Femur (tissue), 1 donor: ENCODE measurements around the gene PHC2.

Source experiments
- DNase-seq: peaks from one replicate; pipeline ENCODE4 v3.0.0-alpha.2; 2017

PHC2 gene

DNA sequence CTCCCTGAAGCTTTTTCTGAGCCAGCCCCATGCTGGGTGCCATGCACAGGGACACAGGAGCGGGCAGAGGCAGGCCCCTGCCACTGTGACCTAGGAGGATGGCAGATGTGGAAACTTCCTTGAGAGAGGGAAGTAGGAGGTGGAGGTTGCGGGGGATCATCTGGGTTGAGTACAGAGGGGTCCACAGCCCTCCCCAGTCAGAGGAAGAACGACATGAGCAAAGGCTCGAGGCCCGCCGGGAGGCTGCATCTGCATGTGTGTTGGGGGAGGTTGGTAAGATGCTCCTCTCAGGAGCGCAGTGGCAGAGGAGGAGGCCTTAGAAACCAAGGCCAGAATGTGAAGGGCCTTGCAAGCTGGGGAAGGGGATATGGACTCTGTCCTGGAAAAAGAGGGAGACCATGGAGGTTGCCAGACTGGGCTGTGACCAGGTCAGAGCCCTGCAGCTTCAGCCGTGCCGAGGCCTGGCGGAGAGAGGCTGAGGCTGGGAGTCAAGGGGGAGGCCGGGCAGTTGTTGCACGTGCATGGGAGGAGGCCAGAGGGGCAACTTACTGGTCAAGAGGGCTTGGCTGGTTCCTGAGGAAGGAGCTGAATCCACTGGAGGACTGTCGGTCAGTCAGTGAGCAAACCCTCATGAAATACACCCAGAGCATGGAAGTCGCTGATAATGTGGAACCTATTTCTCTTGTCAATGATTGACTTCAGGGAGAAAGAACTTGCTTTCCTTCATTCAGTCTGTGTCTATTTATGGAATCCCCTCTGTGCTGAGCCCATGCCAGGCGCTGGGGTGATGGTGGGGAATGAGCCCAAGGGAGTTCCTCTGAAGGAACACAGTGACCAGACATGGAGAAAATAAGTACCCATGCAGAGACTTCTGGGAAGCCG lies 141.7 kb downstream of the PHC2 start:
- no peak for DNase-seq

DNA sequence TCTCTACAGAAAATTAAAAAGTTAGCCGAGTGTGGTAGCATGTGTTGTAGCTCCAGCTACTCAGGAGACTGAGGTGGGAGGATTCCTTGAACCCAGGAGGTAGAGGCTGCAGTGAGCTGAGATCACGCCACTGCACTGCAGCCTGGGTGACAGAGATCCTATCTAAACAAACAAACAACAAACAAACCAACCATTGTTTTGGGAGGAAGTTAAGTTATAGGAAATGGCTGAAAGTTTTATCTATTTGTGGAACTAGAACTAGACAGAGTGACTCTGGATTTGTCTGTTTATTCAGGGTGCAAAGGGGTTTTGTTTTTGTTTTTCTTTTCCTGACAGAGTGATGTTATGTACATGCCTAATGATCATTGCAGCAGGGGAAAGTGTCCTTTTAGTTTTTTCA lies 143.6 kb downstream of the PHC2 start:
- no peak for DNase-seq

DNA sequence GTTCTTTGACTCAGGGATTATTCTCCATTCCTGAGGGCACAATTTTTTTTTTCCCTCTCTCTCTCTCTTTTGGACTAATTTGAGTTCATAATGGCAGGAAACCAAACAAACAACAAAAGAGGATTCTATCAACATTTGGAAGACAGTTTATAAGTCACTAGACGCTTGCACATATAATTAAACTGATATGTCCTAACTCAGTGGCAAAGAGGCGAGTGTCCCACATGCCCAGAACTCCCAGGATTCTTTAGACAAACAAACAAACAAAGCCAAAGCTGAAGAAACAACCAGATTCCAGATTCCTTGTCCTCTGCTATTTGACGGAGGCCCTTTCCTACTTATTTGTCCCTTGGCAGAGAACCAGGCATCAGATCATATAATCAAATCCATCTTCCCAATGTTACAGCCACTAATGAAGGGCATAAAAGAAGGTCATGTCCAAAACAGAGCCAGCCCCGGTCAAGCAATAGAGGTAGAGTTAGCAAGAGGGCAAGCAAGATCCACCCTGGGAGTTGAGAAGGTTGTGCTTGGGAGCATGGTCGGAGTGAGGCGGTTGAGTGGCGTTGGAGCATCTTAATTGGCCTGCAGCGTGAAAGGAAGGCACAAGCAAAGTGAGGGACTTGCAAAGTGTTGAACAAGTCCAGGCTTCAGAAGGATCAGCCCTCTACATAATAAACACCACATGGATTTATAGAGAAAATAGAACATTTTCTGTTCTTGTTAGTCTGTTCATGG lies 144.3 kb downstream of the PHC2 start:
- peak; percentile 8 for DNase-seq

GRCh38 chr1:33284049-33284448 lies 146.8 kb downstream of the PHC2 start:
- DNase-seq, result no peak

DNA sequence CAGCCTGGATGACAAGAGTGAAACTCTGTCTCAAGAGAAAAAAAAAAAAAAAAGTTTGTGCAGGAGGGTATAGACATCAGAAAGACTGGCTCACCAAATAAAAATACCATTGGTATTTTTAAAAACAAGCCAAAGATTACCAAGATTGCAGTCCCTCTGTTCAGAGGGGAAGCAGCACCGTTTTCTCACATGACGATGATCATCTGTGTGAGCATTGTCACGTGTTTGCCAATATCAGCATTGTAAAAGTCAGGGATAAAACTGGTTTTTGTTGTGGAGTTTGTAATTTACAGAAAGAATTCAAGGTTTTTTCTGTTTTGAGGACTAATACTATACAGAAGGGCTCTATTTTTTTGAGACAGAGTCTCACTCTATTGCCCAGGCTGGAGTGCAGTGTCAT lies 148.1 kb downstream of the PHC2 start:
- DNase-seq, result no peak

GRCh38 chr1:33281554-33282303 lies 149.2 kb downstream of the PHC2 start:
- no peak for DNase-seq

DNA sequence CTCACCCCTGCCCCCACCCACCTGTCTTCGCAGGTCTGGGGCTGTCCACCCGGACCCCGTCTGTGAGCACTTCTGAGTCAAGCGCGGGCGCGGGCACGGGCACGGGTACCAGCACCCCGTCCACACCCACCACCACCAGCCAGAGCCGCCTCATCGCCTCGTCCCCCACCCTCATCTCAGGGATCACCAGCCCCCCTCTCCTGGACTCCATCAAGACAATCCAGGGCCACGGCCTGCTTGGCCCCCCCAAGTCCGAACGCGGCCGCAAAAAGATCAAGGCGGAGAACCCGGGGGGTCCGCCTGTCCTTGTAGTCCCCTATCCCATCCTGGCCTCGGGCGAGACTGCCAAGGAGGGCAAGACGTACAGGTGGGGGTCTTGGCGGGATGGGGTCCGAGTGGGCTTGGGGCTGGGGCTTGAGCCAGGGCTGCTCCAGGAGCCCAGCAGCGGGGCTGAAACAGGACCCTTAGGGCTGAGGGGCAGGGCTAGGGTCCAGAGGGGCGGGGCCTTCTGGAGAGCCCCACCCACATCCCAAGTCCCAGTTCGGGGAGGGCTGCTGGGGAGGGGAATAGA lies 150.7 kb downstream of the PHC2 start:
- DNase-seq, result no peak

- peak; percentile 5 for DNase-seq
Observed at GRCh38 chr1:33277488-33278084, 153.3 kb downstream of the PHC2 start.

DNA sequence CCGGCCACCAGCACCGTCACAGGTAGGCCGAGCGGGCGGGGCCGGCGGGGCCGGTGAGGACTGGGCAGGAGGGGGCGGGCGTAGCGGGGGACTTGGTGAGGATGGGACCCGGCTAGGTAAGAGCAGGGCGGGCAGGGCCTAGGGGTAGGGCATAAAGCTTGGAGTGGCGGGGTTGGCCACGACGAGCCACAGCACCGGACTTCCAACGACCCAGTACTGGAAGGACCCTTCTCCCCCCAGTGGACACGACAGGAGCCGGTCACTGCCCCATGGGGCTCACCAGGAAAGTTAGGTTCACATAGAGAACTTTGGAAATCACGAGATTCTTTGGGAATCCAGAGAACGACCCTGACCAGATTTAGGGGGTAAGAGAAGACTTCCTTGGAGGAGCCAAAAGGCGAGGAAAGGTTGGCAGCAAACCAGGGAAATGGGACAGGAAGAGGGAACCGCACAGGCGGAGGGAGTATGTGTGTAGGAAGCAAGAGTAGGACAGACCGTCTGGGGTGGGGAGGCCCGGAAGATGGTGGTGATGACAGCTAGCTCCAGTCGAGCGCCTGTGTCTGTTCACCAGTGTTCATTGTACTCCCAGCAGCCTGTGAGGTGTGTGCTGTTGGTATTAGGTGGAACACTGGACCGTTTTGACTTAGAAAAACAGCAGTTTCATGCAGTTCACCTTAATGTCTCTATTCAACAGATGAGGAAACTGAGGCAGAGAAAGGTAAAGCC lies 154.2 kb downstream of the PHC2 start:
- DNase-seq, result no peak

- DNase-seq, result no peak
Observed at GRCh38 chr1:33275706-33276572, 155.0 kb downstream of the PHC2 start.

GRCh38 chr1:33275195-33275594 lies 155.7 kb downstream of the PHC2 start:
- DNase-seq, result no peak

DNA sequence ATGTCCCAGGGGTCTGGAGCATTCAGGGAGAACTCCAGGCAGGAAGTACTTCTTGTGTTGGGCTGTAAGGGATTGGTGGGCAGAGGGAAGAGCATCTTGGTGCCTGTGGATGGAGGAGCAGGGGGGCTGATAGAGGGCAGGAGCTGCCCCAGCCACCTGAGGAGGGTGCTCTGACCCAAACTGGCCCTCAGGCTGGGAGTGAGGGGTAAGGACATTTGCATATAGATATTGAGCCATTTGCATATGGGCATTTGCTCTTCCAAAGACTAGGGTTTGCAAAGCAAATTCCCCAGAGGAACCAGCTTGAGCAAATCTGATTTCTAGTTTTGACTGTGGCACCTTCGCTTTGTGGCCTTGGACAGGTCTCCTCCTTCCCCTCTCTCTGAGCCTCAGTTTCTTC lies 156.4 kb downstream of the PHC2 start:
- no peak for DNase-seq

GRCh38 chr1:33273961-33274371 lies 156.9 kb downstream of the PHC2 start:
- no peak for DNase-seq
